ENCODE results near the gene PPP1R11. TPM values are rescaled to one million over a fixed set of nuclear protein-coding genes. Genes with fewer than 3 reads are reported as not detected.

The PPP1R11 gene
- total and polyA plus RNA-seq, 2 of the 13 experiments (the other 11 are each of a cell fraction or from before 2014, with no cell fraction given), result 32.1 to 58.9 TPM

DNA sequence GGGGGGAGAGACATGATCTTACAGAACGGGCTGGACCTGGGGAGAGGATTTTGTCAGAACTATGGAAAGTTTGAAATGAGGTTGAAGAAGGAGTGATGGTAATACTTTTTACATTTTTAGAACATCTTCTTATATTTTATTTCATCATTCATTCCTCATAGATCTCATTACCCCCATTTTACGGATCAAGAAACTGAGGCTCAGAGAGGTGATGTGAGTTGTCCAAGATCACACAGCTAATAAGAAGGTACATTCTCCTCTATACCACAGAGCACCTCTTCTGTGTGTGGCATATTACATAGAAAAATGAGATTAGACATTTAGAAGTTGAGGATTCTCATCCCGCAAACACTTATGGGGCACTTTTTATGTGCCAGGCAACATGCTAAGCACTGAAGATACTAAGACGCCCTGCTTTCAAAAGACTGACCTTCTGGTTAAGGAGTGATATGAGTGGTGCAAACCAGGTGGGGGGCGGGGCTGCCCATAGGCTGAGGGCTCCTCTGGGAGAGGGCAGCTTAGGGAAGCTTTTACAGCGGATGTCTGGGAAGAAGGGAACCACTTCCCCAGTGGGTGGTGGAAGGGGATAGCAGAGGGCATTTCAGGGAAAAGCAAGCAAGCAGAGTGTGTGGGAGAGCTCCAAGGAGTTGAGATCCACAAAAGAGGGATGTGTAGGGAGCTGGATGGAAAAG is 26.0 kb downstream of the PPP1R11 start:
- no peak for ATAC-seq
- no peak for FAIRE-seq
- POLR2A ChIA-PET, result interaction anchor here (1.1 to 2.3 kb wide), 4 partner anchors 9 to 32 kb away, joined by 3 to 13 read pairs (median 4); partner anchors contain the start of genes POLR1H and PPP1R11
- intact Hi-C loops (cut with micrococcal nuclease; ENCODE audit: unreplicated experiment), result no loop called here
- TF ChIP-seq, protein P1, sequence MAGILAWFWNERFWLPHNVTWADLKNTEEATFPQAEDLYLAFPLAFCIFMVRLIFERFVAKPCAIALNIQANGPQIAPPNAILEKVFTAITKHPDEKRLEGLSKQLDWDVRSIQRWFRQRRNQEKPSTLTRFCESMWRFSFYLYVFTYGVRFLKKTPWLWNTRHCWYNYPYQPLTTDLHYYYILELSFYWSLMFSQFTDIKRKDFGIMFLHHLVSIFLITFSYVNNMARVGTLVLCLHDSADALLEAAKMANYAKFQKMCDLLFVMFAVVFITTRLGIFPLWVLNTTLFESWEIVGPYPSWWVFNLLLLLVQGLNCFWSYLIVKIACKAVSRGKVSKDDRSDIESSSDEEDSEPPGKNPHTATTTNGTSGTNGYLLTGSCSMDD (CRISPR knock-in tag; IDR thresholded peaks at IDR 0.05), result no peak
- peak; percentile 74 for TF ChIP-seq ZNF629 (CRISPR knock-in tag; conservative IDR thresholded peaks at IDR 0.05)
- Histone ChIP-seq H3K27ac (ENCODE audit: extremely low read length, insufficient read depth, low read length) (no peak overlapping the region), H3K4me3 (replicated peaks in 1 of 3; ENCODE audit: insufficient read depth in 1 of 3, low read depth in 2 of 3, low read length in 3 of 3) (no peak overlapping the region), H3K27me3 (ENCODE audit: control insufficient read depth in 1 of 2, insufficient read depth in 2 of 2, low read length in 2 of 2) (peaks cover 2 to 28% of the 10 kb centered on the region in 2 experiments; a peak in 3 of 5 replicates), H3K79me2 (ENCODE audit: insufficient read depth, low read length) (no peaks in the 10 kb centered on the region), H4K20me1 (ENCODE audit: insufficient read depth, low read length) (no peaks in the 10 kb centered on the region), H3K4me1 (ENCODE audit: insufficient read depth, low read length) (peaks cover 67% of the 10 kb centered on the region), H3K9me3 (ENCODE audit: low read length) (no peaks in the 10 kb centered on the region), H3K4me2 (ENCODE audit: low read depth, low read length) (no peak overlapping the region), H3K36me3 (replicated peaks in 1 of 2; ENCODE audit: control insufficient read depth in 1 of 2, insufficient read depth in 2 of 2, low read length in 2 of 2) (no peaks in the 10 kb centered on the region), H2AFZ (ENCODE audit: low read length) (no peak overlapping the region), H3K9ac (ENCODE audit: insufficient read depth, low read depth, low read length) (no peak overlapping the region)
- no TSS peak for BruUV-seq (replicated peaks)
- CTCF ChIA-PET (ENCODE audit: low intra/inter-chr PET ratio, low total read pairs), result no interaction called here
- no peak for DNase-seq (ENCODE audit: low spot score)
- 73% methylated on average over 6 of the region's 6 CpGs for WGBS (ENCODE audit: low lambda C conversion rate)
- in situ Hi-C loops (cut with HindIII; ENCODE audit: extremely low pct_ligation_motif_present, low pct_unique_long_range_greater_than_20kb), result no loop called here

DNA sequence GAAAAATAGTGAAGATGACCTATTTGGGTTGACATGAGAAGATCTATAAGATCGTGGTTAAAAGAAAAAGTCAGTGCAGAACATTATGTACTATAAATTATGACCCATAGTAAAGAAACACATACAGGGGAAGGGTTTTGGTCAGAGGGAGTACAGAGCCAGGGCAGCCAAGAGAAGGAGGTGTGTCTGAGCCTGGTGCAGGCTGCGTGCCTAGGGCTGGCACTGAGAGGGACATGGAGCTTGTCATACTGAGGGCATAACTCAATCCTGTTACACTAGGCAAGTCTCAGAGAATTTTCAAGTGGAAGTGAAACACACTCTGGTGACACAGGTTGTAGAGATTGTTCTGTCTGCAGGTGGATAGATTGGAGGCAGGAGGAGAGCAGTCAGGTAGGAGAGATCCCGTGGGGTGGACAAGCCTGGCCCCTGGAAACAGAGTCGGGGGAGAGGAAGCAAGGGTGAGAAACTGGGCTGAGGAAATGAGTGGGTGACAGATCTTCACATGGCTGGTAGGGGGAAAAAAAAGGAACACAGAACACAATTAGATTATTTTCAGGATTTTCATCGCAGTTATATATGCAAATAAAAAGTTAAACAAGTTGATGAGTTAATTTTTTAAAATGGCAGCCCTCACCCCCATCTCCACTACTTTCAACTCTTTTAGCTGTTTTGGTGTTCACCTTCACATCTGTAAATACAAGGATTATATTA is 27.1 kb downstream of the PPP1R11 start:
- no peaks in the 10 kb centered on the region for H3K79me2 ChIP-seq (ENCODE audit: insufficient read depth, low read length)
- H3K4me2 ChIP-seq (ENCODE audit: low read depth, low read length), result no peak overlapping the region
- H3K4me3 ChIP-seq (replicated peaks in 1 of 3; ENCODE audit: insufficient read depth in 1 of 3, low read depth in 2 of 3, low read length in 3 of 3), result no peak overlapping the region
- H3K4me1 ChIP-seq (ENCODE audit: insufficient read depth, low read length), result peaks cover 78% of the 10 kb centered on the region
- peaks cover 2 to 25% of the 10 kb centered on the region in 2 experiments; a peak in 3 of 5 replicates for H3K27me3 ChIP-seq (ENCODE audit: control insufficient read depth in 1 of 2, insufficient read depth in 2 of 2, low read length in 2 of 2)
- FAIRE-seq, result no peak
- no peaks in the 10 kb centered on the region for H3K36me3 ChIP-seq (replicated peaks in 1 of 2; ENCODE audit: control insufficient read depth in 1 of 2, insufficient read depth in 2 of 2, low read length in 2 of 2)
- no peaks in the 10 kb centered on the region for H4K20me1 ChIP-seq (ENCODE audit: insufficient read depth, low read length)
- CTCF ChIA-PET (ENCODE audit: low intra/inter-chr PET ratio, low total read pairs), result no interaction called here
- POLR2A ChIA-PET, result interaction anchor here (1.1 to 2.3 kb wide), 2 partner anchors 8 to 27 kb away, joined by 3 to 13 read pairs; partner anchors contain the start of gene PPP1R11
- no TSS peak for BruUV-seq (replicated peaks)
- WGBS (ENCODE audit: low lambda C conversion rate), result 41% methylated on average over 5 of the region's 5 CpGs
- intact Hi-C loops (cut with micrococcal nuclease; ENCODE audit: unreplicated experiment), result no loop called here
- no peak overlapping the region for H3K27ac ChIP-seq (ENCODE audit: extremely low read length, insufficient read depth, low read length)
- H3K9ac ChIP-seq (ENCODE audit: insufficient read depth, low read depth, low read length), result no peak overlapping the region
- no peaks in the 10 kb centered on the region for H3K9me3 ChIP-seq (ENCODE audit: low read length)
- no peak for DNase-seq (ENCODE audit: low spot score)
- ATAC-seq, result no peak
- no peak overlapping the region for H2AFZ ChIP-seq (ENCODE audit: low read length)
- in situ Hi-C loops (cut with HindIII; ENCODE audit: extremely low pct_ligation_motif_present, low pct_unique_long_range_greater_than_20kb), result no loop called here
- TF ChIP-seq, protein P2, sequence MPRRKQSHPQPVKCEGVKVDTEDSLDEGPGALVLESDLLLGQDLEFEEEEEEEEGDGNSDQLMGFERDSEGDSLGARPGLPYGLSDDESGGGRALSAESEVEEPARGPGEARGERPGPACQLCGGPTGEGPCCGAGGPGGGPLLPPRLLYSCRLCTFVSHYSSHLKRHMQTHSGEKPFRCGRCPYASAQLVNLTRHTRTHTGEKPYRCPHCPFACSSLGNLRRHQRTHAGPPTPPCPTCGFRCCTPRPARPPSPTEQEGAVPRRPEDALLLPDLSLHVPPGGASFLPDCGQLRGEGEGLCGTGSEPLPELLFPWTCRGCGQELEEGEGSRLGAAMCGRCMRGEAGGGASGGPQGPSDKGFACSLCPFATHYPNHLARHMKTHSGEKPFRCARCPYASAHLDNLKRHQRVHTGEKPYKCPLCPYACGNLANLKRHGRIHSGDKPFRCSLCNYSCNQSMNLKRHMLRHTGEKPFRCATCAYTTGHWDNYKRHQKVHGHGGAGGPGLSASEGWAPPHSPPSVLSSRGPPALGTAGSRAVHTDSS (CRISPR knock-in tag; conservative IDR thresholded peaks at IDR 0.05), result no peak
- TF ChIP-seq JUNB (CRISPR knock-in tag; IDR thresholded peaks at IDR 0.05; ENCODE audit: borderline replicate concordance) (no peak), ZNF782 (CRISPR knock-in tag; IDR thresholded peaks at IDR 0.05; ENCODE audit: borderline replicate concordance) (no peak), MED13 (CRISPR knock-in tag; IDR thresholded peaks at IDR 0.05) (no peak), CHD4 (IDR thresholded peaks at IDR 0.05; ENCODE audit: borderline replicate concordance, low read length) (no peak), ZFP36 (IDR thresholded peaks at IDR 0.05; ENCODE audit: borderline replicate concordance, low read depth, low read length, partially characterized antibody) (no peak), MAF1 (CRISPR knock-in tag; IDR thresholded peaks at IDR 0.05; ENCODE audit: borderline replicate concordance) (no peak), NFRKB (IDR thresholded peaks at IDR 0.05) (no peak), HDAC1 (CRISPR knock-in tag; IDR thresholded peaks at IDR 0.05) (no peak), ZSCAN31 (CRISPR knock-in tag; IDR thresholded peaks at IDR 0.05; ENCODE audit: low read depth) (no peak)
- TF ChIP-seq, protein P3, sequence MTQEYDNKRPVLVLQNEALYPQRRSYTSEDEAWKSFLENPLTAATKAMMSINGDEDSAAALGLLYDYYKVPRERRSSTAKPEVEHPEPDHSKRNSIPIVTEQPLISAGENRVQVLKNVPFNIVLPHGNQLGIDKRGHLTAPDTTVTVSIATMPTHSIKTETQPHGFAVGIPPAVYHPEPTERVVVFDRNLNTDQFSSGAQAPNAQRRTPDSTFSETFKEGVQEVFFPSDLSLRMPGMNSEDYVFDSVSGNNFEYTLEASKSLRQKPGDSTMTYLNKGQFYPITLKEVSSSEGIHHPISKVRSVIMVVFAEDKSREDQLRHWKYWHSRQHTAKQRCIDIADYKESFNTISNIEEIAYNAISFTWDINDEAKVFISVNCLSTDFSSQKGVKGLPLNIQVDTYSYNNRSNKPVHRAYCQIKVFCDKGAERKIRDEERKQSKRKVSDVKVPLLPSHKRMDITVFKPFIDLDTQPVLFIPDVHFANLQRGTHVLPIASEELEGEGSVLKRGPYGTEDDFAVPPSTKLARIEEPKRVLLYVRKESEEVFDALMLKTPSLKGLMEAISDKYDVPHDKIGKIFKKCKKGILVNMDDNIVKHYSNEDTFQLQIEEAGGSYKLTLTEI (CRISPR knock-in tag; conservative IDR thresholded peaks at IDR 0.05), result no peak
